H1 (cell line): Measurements from ENCODE around the gene RRBP1. TPM values are rescaled to one million over a fixed set of nuclear protein-coding genes. Genes with fewer than 3 reads are reported as not detected.

ENCODE experiments used
- ATF3 ChIP-seq: IDR thresholded peaks from 2 replicates; pipeline ENCODE4 v1.6.1; 2011; ENCODE audit warnings: low read depth, mild to moderate bottlenecking, low read length; ENCODE audit not compliant: insufficient read depth
- CBX8 ChIP-seq: fragments of 300-800, 300-1000 bp; sonication (generic); IDR thresholded peaks from 2 replicates; pipeline ENCODE4 v1.7.1; 2016; ENCODE audit warnings: low read depth, low read length, borderline replicate concordance
- CHD7 ChIP-seq: fragments of 300-600 bp; sonication (generic); IDR thresholded peaks from 2 replicates; pipeline ENCODE4 v1.7.1; 2012; ENCODE audit warnings: low read length, moderate library complexity, mild to moderate bottlenecking, inconsistent platforms; ENCODE audit not compliant: insufficient replicate concordance
- HDAC6 ChIP-seq: IDR thresholded peaks from one replicate; pipeline ENCODE4 v1.7.1; 2012; ENCODE audit warnings: low read depth, mild to moderate bottlenecking, inconsistent platforms, low read length, moderate library complexity
- JUN ChIP-seq: IDR thresholded peaks from 2 replicates; pipeline ENCODE4 v1.6.1; 2011; ENCODE audit warnings: low read depth, mild to moderate bottlenecking, improper control_type of control experiment, low read length
- KDM5A ChIP-seq: fragments of 200-600 bp; IDR thresholded peaks from 2 replicates; pipeline ENCODE4 v1.7.1; 2012; ENCODE audit warnings: mild to moderate bottlenecking, low read length, inconsistent platforms, mixed read lengths
- NANOG ChIP-seq: IDR thresholded peaks from 2 replicates; pipeline ENCODE4 v1.6.1; 2011; ENCODE audit warnings: low read length, low read depth, mild to moderate bottlenecking, inconsistent platforms; ENCODE audit not compliant: insufficient read depth, poor library complexity, severe bottlenecking
- POU5F1 ChIP-seq: IDR thresholded peaks from 2 replicates; pipeline ENCODE4 v1.6.1; 2011; ENCODE audit warnings: low read depth, mild to moderate bottlenecking, low read length, moderate library complexity
- SP2 ChIP-seq: IDR thresholded peaks from 2 replicates; pipeline ENCODE4 v1.6.1; 2012; ENCODE audit warnings: mild to moderate bottlenecking, low read length, inconsistent platforms
- polyA plus RNA-seq, 7 experiments: library from polyadenylated mRNA; depleted of rRNA in 3 of 7; stranded (reverse) in 5 of 7; unstranded in 2 of 7; fragments of >200 nt in 5 of 7; fragments of 200-250 nt in 2 of 7; gene quantifications; 1 replicate in 5 of 7; 2 replicates in 1 of 7; 4 replicates in 1 of 7; pipeline versions ENCODE4 v1.2.1 to v1.2.3, GENCODE V29; 2011 to 2013; ENCODE audit warnings: missing spikeins in 2 of 7, mixed read lengths in 2 of 7
- total RNA-seq: library from RNA; stranded (reverse); fragmentation: NEBNext Ultra II Directional; extraction: Animal tissue kit (Norgen Biotek cat#: 25700); gene quantifications from 2 replicates; pipeline ENCODE4 v1.2.1, GENCODE V29; 2021

The RRBP1 gene
- total and polyA plus RNA-seq, 2 of the 8 experiments (the other 6 are each of a cell fraction or from before 2014, with no cell fraction given): 15.9 to 157 TPM

GRCh38 chr20:17613328-17614175 lies 68.5 kb downstream of the RRBP1 start (continued):
- TF ChIP-seq CHD7 (no peak), HDAC6 (no peak), ATF3 (no peak), NANOG (no peak), CBX8 (no peak), POU5F1 (no peak), KDM5A (no peak), SP2 (no peak), JUN (no peak)
